ENCODE results near the gene EPM2A. TPM values are rescaled to one million over a fixed set of nuclear protein-coding genes. Genes with fewer than 3 reads are reported as not detected.

Gene EPM2A
- total RNA-seq, 1 donor from 2014 or later: 41.3 TPM

DNA sequence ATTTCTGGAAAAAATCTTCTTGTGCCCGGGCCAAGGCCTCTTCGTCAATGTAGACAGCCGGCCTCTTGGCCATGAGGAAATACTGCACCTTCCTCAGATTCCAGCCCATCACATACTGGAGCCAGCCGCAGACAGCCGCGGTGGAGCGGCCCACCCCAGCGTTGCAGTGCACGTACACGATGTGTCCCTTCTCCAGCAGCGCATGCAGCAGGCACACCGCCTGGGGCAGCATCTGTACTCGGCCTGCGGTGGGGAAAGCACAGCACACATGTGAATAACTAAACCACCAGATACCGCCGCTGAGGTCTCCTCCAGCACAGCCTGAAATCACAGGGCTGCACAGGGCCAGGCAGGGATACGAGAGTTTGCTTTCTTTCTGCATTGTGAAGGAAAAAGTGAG, 107.9 kb downstream of the EPM2A start:
- no peak for DNase-seq
- H3K4me1 ChIP-seq: peaks cover 16% of the 10 kb centered on the region
- H3K27ac ChIP-seq (replicated peaks): no peak overlapping the region
- H3K9me3 ChIP-seq (replicated peaks): no peaks in the 10 kb centered on the region
- TF ChIP-seq, protein P1, sequence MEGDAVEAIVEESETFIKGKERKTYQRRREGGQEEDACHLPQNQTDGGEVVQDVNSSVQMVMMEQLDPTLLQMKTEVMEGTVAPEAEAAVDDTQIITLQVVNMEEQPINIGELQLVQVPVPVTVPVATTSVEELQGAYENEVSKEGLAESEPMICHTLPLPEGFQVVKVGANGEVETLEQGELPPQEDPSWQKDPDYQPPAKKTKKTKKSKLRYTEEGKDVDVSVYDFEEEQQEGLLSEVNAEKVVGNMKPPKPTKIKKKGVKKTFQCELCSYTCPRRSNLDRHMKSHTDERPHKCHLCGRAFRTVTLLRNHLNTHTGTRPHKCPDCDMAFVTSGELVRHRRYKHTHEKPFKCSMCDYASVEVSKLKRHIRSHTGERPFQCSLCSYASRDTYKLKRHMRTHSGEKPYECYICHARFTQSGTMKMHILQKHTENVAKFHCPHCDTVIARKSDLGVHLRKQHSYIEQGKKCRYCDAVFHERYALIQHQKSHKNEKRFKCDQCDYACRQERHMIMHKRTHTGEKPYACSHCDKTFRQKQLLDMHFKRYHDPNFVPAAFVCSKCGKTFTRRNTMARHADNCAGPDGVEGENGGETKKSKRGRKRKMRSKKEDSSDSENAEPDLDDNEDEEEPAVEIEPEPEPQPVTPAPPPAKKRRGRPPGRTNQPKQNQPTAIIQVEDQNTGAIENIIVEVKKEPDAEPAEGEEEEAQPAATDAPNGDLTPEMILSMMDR (IDR thresholded peaks at IDR 0.05; ENCODE audit: borderline replicate concordance): no peak
- no peaks in the 10 kb centered on the region for H3K27me3 ChIP-seq (ENCODE audit: low read depth)
- H3K36me3 ChIP-seq: peaks cover 10% of the 10 kb centered on the region
- no peak overlapping the region for H3K4me3 ChIP-seq
- intact Hi-C loops (cut with micrococcal nuclease): no loop called here

DNA sequence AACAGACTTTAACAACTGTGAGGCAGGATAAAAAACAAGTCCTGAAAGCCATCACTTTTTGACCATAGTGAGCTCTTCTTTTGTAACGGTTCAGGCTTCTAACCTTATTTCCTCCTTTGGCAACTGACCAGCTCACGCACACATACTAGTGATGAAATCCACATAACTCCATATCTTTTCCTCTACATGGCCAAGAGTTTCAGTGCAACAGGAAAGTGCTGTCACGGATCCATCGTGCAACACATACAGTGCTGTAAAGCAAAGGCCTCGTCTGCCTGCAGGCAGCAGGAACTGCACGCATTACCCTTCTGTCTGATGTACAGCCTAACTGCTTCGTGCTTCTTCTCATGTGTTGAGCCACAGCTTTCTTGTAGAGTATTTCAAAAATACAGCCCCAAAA, 108.5 kb downstream of the EPM2A start:
- intact Hi-C loops (cut with micrococcal nuclease): no loop called here
- Histone ChIP-seq H3K4me3 (no peak overlapping the region), H3K27ac (replicated peaks) (no peak overlapping the region), H3K27me3 (ENCODE audit: low read depth) (no peaks in the 10 kb centered on the region), H3K9me3 (replicated peaks) (no peaks in the 10 kb centered on the region), H3K36me3 (peaks cover 10% of the 10 kb centered on the region), H3K4me1 (peaks cover 11% of the 10 kb centered on the region)
- TF ChIP-seq, protein P1 (IDR thresholded peaks at IDR 0.05; ENCODE audit: borderline replicate concordance): no peak
- no peak for DNase-seq

DNA sequence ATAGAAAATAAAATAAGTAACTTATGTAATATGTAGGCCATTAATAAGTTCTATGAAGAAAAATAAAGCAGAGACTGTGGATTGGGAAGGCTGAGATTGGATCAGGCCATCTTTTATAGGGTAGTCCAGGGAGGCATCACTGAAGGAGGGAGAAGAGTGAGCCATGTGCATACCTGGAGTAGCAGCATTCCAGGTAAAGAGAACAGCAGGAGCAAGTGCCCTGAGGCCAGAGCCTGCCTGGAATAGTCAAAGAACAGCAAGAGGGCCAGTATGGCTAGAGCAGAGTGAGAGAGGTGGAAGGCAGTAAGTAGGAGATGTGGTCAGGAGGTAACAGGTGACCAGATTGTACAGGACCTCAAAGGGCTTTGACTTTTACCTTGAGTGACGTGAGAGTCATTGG, 112.1 kb downstream of the EPM2A start:
- no peaks in the 10 kb centered on the region for H3K27me3 ChIP-seq (ENCODE audit: low read depth)
- no peak for DNase-seq
- H3K4me1 ChIP-seq: peaks cover 11% of the 10 kb centered on the region
- TF ChIP-seq, protein P1 (IDR thresholded peaks at IDR 0.05; ENCODE audit: borderline replicate concordance): no peak
- intact Hi-C loops (cut with micrococcal nuclease): no loop called here
- no peak overlapping the region for H3K4me3 ChIP-seq
- H3K9me3 ChIP-seq (replicated peaks): no peaks in the 10 kb centered on the region
- no peak overlapping the region for H3K27ac ChIP-seq (replicated peaks)
- H3K36me3 ChIP-seq: peaks cover 6% of the 10 kb centered on the region

DNA sequence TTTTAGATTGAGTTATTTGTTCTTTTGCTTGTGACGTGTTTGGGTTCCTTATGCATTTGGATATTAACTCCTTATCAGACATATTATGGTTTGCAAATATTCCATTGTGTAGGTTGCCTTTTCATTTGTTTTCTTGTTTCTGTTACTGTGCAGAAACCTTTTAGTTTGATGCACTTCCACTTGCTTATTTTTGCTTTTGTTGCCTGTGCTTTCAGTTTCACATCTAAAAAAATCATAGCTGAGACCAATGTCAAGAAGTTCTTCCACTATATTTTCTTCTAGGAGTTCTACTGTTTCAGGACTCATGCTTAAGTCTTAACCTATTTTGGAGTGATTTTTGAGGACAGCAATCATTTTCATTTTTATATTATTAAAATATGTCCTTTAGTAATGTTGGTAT, 113.5 kb downstream of the EPM2A start:
- TF ChIP-seq, protein P1 (IDR thresholded peaks at IDR 0.05; ENCODE audit: borderline replicate concordance): no peak
- no peak for DNase-seq
- intact Hi-C loops (cut with micrococcal nuclease): no loop called here

DNA sequence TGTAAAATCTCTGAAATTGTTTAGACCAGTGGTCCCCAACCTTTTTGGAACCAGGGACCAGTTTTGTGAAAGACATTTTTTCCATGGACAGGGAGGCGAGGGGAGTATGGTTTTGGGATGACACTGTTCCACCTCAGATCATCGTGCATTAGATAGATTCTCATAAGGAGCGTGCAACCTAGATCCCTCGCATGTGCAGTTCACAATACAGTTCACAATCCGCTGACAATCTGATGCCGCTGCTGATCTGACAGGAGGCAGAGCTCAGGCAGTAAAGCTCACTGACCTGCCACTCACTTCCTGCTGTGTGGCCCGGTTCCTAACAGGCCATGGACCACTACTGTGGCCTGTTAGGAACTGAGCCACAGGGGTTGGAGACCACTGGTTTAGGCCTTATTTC, 115.2 kb downstream of the EPM2A start:
- H3K4me3 ChIP-seq: no peak overlapping the region
- intact Hi-C loops (cut with micrococcal nuclease): no loop called here
- TF ChIP-seq, protein P1 (IDR thresholded peaks at IDR 0.05; ENCODE audit: borderline replicate concordance): no peak
- no peaks in the 10 kb centered on the region for H3K36me3 ChIP-seq
- DNase-seq: no peak
- H3K27me3 ChIP-seq (ENCODE audit: low read depth): no peaks in the 10 kb centered on the region
- no peak overlapping the region for H3K27ac ChIP-seq (replicated peaks)
- no peaks in the 10 kb centered on the region for H3K4me1 ChIP-seq
- H3K9me3 ChIP-seq (replicated peaks): peaks cover 2% of the 10 kb centered on the region

More for the DNA sequence above, 113.5 kb downstream of the EPM2A start:
- Histone ChIP-seq H3K27me3 (ENCODE audit: low read depth) (no peaks in the 10 kb centered on the region), H3K27ac (replicated peaks) (no peak overlapping the region), H3K4me3 (no peak overlapping the region), H3K36me3 (peaks cover 3% of the 10 kb centered on the region), H3K9me3 (replicated peaks) (peaks cover 2% of the 10 kb centered on the region), H3K4me1 (peaks cover 3% of the 10 kb centered on the region)

DNA sequence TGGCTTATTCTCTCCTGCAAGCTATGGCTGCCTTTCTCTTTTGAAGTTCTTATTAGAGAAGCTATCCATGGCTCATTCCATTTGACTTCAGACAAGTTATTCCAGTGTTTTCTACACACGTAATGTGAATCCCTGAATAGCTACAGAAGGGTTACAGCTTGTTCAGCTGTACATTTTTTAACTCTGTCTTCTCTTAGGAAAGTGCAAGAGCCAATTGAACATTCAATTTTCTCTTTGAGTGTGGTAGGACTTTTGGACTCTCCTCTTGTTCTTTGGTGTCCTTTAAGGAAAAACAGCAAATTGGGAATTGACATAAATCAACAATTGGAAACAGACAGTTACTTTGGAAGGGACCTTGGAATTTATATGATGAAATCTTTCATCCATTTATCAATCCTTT, 125.8 kb downstream of the EPM2A start:
- no peaks in the 10 kb centered on the region for H3K27me3 ChIP-seq (ENCODE audit: low read depth)
- intact Hi-C loops (cut with micrococcal nuclease): no loop called here
- no peak for DNase-seq
- H3K9me3 ChIP-seq (replicated peaks): no peaks in the 10 kb centered on the region
- H3K4me1 ChIP-seq: no peaks in the 10 kb centered on the region
- TF ChIP-seq, protein P1 (IDR thresholded peaks at IDR 0.05; ENCODE audit: borderline replicate concordance): no peak
- H3K36me3 ChIP-seq: no peaks in the 10 kb centered on the region
- no peak overlapping the region for H3K27ac ChIP-seq (replicated peaks)
- H3K4me3 ChIP-seq: no peak overlapping the region

Data from left ventricle myocardium inferior (tissue), 1 donor.